Keratinocyte (primary cell): ENCODE data around the gene TRIM54. TPM values are rescaled to one million over a fixed set of nuclear protein-coding genes. Genes with fewer than 3 reads are reported as not detected.

ENCODE experiments used
- DNase-seq: peaks from one replicate; pipeline ENCODE4 v3.0.0-alpha.2; 2011; ENCODE audit warnings: low read depth, missing footprints, low spot score
- FAIRE-seq: peaks from 2 replicates; lab custom pipeline; 2011; peaks lifted over from hg19 to GRCh38; lab: Jason Lieb, UNC
- H2AFZ ChIP-seq: 2 replicates; pipeline ENCODE4 v1.6.0; 2012; ENCODE audit warnings: low read length, control low read depth, inconsistent platforms; ENCODE audit not compliant: control insufficient read depth
- H3K27ac ChIP-seq: 2 replicates; pipeline ENCODE4 v1.5.1; 2011; ENCODE audit warnings: low read length; ENCODE audit not compliant: control insufficient read depth, insufficient read depth
- H3K27me3 ChIP-seq: 3 replicates; pipeline ENCODE4 v1.6.0; 2011; ENCODE audit warnings: low read length; ENCODE audit not compliant: control insufficient read depth, insufficient read depth; ENCODE audit errors: extremely low read depth
- H3K36me3 ChIP-seq, 2 experiments: 2 replicates in 1 of 2; 3 replicates in 1 of 2; pipeline ENCODE4 v1.5.1; 2011; ENCODE audit warnings: low read length in 2 of 2, mild to moderate bottlenecking in 1 of 2; ENCODE audit not compliant: control insufficient read depth in 2 of 2, insufficient read depth in 2 of 2; ENCODE audit errors: extremely low read depth in 1 of 2
- H3K4me1 ChIP-seq: 3 replicates; pipeline ENCODE4 v1.5.1; 2011; ENCODE audit warnings: low read length; ENCODE audit not compliant: control insufficient read depth, insufficient read depth; ENCODE audit errors: extremely low read depth
- H3K4me2 ChIP-seq: 3 replicates; pipeline ENCODE4 v1.6.0; 2011; ENCODE audit warnings: low read depth, low read length; ENCODE audit not compliant: control insufficient read depth, insufficient read depth; ENCODE audit errors: extremely low read depth
- H3K4me3 ChIP-seq, 3 experiments: fragments of 200-600 bp in 1 of 3; sonication (generic) in 1 of 3; 2 replicates in 2 of 3; 3 replicates in 1 of 3; pipeline ENCODE4 v1.5.1; 2011 to 2016; ENCODE audit warnings: low read length in 3 of 3, mild to moderate bottlenecking in 3 of 3, control low read depth in 2 of 3, inconsistent platforms in 1 of 3, low read depth in 1 of 3, mixed read lengths in 1 of 3, mixed run types in 1 of 3, moderate library complexity in 1 of 3; ENCODE audit not compliant: control insufficient read depth in 2 of 3, insufficient read depth in 2 of 3; ENCODE audit errors: extremely low read depth in 1 of 3
- H3K79me2 ChIP-seq: 2 replicates; pipeline ENCODE4 v1.6.0; 2012; ENCODE audit warnings: low read length; ENCODE audit not compliant: control insufficient read depth, insufficient read depth
- H3K9ac ChIP-seq: 3 replicates; pipeline ENCODE4 v1.6.0; 2011; ENCODE audit warnings: low read length; ENCODE audit not compliant: control insufficient read depth, insufficient read depth; ENCODE audit errors: extremely low read depth
- H3K9me1 ChIP-seq: 3 replicates; pipeline ENCODE4 v1.6.0; 2011; ENCODE audit warnings: low read length; ENCODE audit not compliant: control insufficient read depth, insufficient read depth; ENCODE audit errors: extremely low read depth
- H3K9me3 ChIP-seq: 2 replicates; pipeline ENCODE4 v1.5.1; 2012; ENCODE audit warnings: low read depth, low read length; ENCODE audit not compliant: control insufficient read depth
- H4K20me1 ChIP-seq: 3 replicates; pipeline ENCODE4 v1.6.0; 2011; ENCODE audit warnings: low read length; ENCODE audit not compliant: control insufficient read depth, insufficient read depth; ENCODE audit errors: extremely low read depth
- CTCF ChIP-seq, 3 experiments: IDR thresholded peaks in 1 of 3; conservative IDR thresholded peaks in 1 of 3; optimal IDR thresholded peaks in 1 of 3; 2 replicates in 2 of 3; 3 replicates in 1 of 3; pipeline versions ENCODE3 to v1.5.1; 2011; ENCODE audit warnings: low read length in 3 of 3, mild to moderate bottlenecking in 3 of 3, moderate library complexity in 2 of 3, control low read depth in 1 of 3, inconsistent platforms in 1 of 3; ENCODE audit not compliant: insufficient read depth in 2 of 3; ENCODE audit errors: extremely low read depth in 1 of 3
- EZH2 ChIP-seq: IDR thresholded peaks from one replicate; pipeline ENCODE4 v1.6.1; 2012; ENCODE audit warnings: inconsistent platforms, mild to moderate bottlenecking, low read length, moderate library complexity
- dilution Hi-C: fragments of 300-500 bp; cut with MboI; formaldehyde crosslinking; loops from one replicate; pipeline ENCODE4 v1.7.0; 2020; ENCODE audit warnings: low sequenced_read_pairs; ENCODE audit not compliant: extremely low pct_ligation_motif_present
- polyA minus RNA-seq, 3 experiments: library from RNA; depleted of rRNA, polyadenylated mRNA; stranded (reverse); fragments of >200 nt; gene quantifications; 1 replicate in 1 of 3; 2 replicates in 1 of 3; 3 replicates in 1 of 3; pipeline ENCODE4 v1.2.3, GENCODE V29; 2011
- polyA plus RNA-seq, 5 experiments: library from polyadenylated mRNA; depleted of rRNA in 3 of 5; stranded (reverse) in 3 of 5; stranded (forward) in 1 of 5; unstranded in 1 of 5; fragments of >200 nt; gene quantifications; 1 replicate in 1 of 5; 2 replicates in 3 of 5; 3 replicates in 1 of 5; pipeline versions ENCODE4 v1.2.1 to v1.2.3, GENCODE V29; 2011 to 2012; ENCODE audit warnings: missing spikeins in 2 of 5, low read depth in 1 of 5, low replicate concordance in 1 of 5

Gene TRIM54
- polyA plus RNA-seq = not detected in 3 replicates
- polyA plus RNA-seq (2011; ENCODE audit: low read depth) = not detected
- polyA plus RNA-seq (2011; cell fraction: cytosol; rRNA removed) = not detected in 2 replicates
- polyA plus RNA-seq (2011; cell fraction: nucleus; rRNA removed) = not detected in 2 replicates
- not detected in 2 replicates for polyA plus RNA-seq (2012; ENCODE audit: low replicate concordance)
- not detected in 3 replicates for polyA minus RNA-seq
- not detected for polyA minus RNA-seq (2011; cell fraction: cytosol; rRNA and poly(A)+ RNA removed)
- not detected in 2 replicates for polyA minus RNA-seq (2011; cell fraction: nucleus; rRNA and poly(A)+ RNA removed)

GRCh38 chr2:27281855-27282559, at the start of gene TRIM54:
TRIM54 (plus strand) TSS chr2:27282429; CDS start chr2:27282732, 303 bp downstream.
- FAIRE-seq (no peak), DNase-seq (no peak)
- Histone ChIP-seq H4K20me1 (no peaks in the 10 kb centered on the region), H3K27ac (no peak within 1 kb of the TSS), H3K9me3 (no peaks in the 10 kb centered on the region), H3K9me1 (no peaks in the 10 kb centered on the region), H2AFZ (no peak within 1 kb of the TSS), H3K4me1 (no peaks in the 10 kb centered on the region), H3K36me3 (no peaks in the 10 kb centered on the region), H3K27me3 (peaks cover 18% of the 10 kb centered on the region), H3K4me3 (no peak within 1 kb of the TSS), H3K4me2 (no peak within 1 kb of the TSS), H3K79me2 (no peaks in the 10 kb centered on the region), H3K9ac (no peak within 1 kb of the TSS)
- TF ChIP-seq EZH2 = no peak
- TF ChIP-seq CTCF (optimal IDR thresholded peaks at IDR 0.05 in 1 of 3, IDR thresholded peaks at IDR 0.05 in 1 of 3, conservative IDR thresholded peaks at IDR 0.05 in 1 of 3; ENCODE audit: extremely low read depth in 1 of 3, insufficient read depth in 2 of 3, low read length in 3 of 3) = no peak
- dilution Hi-C loops = no loop called here

- H3K9me3 ChIP-seq = no peaks in the 10 kb centered on the region
- DNase-seq (no peak), FAIRE-seq (no peak)
- dilution Hi-C loops = no loop called here
- no peak overlapping the region for H3K4me2 ChIP-seq
- H2AFZ ChIP-seq = no peak overlapping the region
- H4K20me1 ChIP-seq = no peaks in the 10 kb centered on the region
- H3K27me3 ChIP-seq = no peaks in the 10 kb centered on the region
- no peaks in the 10 kb centered on the region for H3K4me1 ChIP-seq
- H3K4me3 ChIP-seq = no peak overlapping the region
- no peaks in the 10 kb centered on the region for H3K9me1 ChIP-seq
- H3K36me3 ChIP-seq = peaks cover 49 to 62% of the 10 kb centered on the region in 2 experiments
- no peak for TF ChIP-seq EZH2
- TF ChIP-seq CTCF (optimal IDR thresholded peaks at IDR 0.05 in 1 of 3, IDR thresholded peaks at IDR 0.05 in 1 of 3, conservative IDR thresholded peaks at IDR 0.05 in 1 of 3; ENCODE audit: extremely low read depth in 1 of 3, insufficient read depth in 2 of 3, low read length in 3 of 3) = no peak
- H3K9ac ChIP-seq = no peak overlapping the region
- no peak overlapping the region for H3K27ac ChIP-seq
- no peaks in the 10 kb centered on the region for H3K79me2 ChIP-seq
Measured at GRCh38 chr2:27233341-27233740, 48.9 kb upstream of the TRIM54 start.
